Tibial nerve (tissue), 4 donors: ENCODE results near the gene STRBP. TPM values are rescaled to one million over a fixed set of nuclear protein-coding genes. Genes with fewer than 3 reads are reported as not detected.
"Not testable (repeated sequence)": the region's sequence is repeated elsewhere in the genome, so short reads cannot be mapped to it uniquely, and the experiment has no call there.

ENCODE experiments used
- DNase-seq, 2 donors: peaks; one replicate each; pipeline ENCODE4 v3.0.0-alpha.2; 2019; ENCODE audit warnings: low spot score in 2 of 2
- H3K27ac ChIP-seq, 4 donors: fragments of 200-600 bp; sonication (generic) in 3 of 4; one replicate each; pipeline ENCODE4 v1.5.1; 2017 to 2019; ENCODE audit warnings: mild to moderate bottlenecking in 1 of 4
- H3K27me3 ChIP-seq, 2 donors: fragments of 200-600 bp; sonication (generic) in 1 of 2; one replicate each; pipeline versions ENCODE4 v1.5.1 to v1.6.0; 2017 to 2019
- H3K36me3 ChIP-seq, 3 donors: fragments of 200-600 bp; sonication (generic); one replicate each; pipeline ENCODE4 v1.5.1; 2018 to 2019
- H3K4me1 ChIP-seq, 4 donors: fragments of 200-600 bp; sonication (generic) in 3 of 4; one replicate each; pipeline ENCODE4 v1.5.1; 2017 to 2019
- H3K4me3 ChIP-seq, 4 donors: fragments of 200-600 bp; sonication (generic) in 3 of 4; one replicate each; pipeline ENCODE4 v1.5.1; 2017 to 2019; ENCODE audit warnings: mild to moderate bottlenecking in 1 of 4, moderate library complexity in 1 of 4
- H3K9me3 ChIP-seq, 4 donors: fragments of 200-600 bp; sonication (generic) in 3 of 4; one replicate each; pipeline ENCODE4 v1.5.1; 2017 to 2019
- CTCF ChIP-seq, 5 experiments: fragments of 200-600 bp in 3 of 5; fragments of 450-650 bp in 2 of 5; sonication (generic) in 3 of 5; IDR thresholded peaks; one replicate each; pipeline ENCODE4 v1.5.1; 2016 to 2019; ENCODE audit warnings: antibody characterized with exemption in 5 of 5, mild to moderate bottlenecking in 3 of 5, moderate library complexity in 2 of 5
- EP300 ChIP-seq, 2 donors: sonication (generic); formaldehyde crosslinking; IDR thresholded peaks; one replicate each; pipeline ENCODE4 v1.6.1; 2017; ENCODE audit warnings: antibody characterized with exemption in 2 of 2, mild to moderate bottlenecking in 1 of 2
- POLR2A ChIP-seq, 2 donors: fragments of 450-650 bp; IDR thresholded peaks; one replicate each; pipeline ENCODE4 v1.6.1; 2017; ENCODE audit warnings: antibody characterized with exemption in 2 of 2, mild to moderate bottlenecking in 2 of 2, moderate library complexity in 2 of 2
- WGBS, 2 donors: methylation state at CpG; one replicate each; pipeline ENCODE4 v1.1.5; 2018; 5-methylcytosine and 5-hydroxymethylcytosine counted together
- total RNA-seq, 4 donors: library from RNA; depleted of rRNA; stranded (reverse); fragments of >200 nt; gene quantifications; one replicate each; pipeline ENCODE4 v1.1.0, GENCODE V29; 2016

The STRBP gene
- total RNA-seq, 4 donors from 2014 or later, result 3.5 to 20.4 (median 4.9) TPM

GRCh38 chr9:123191260-123191659 is 77.1 kb downstream of the STRBP start:
- no peak overlapping the region for H3K27ac ChIP-seq
- WGBS, 2 donors, result 44 to 52% methylated on average over 4 of the region's 4 CpGs
- H3K36me3 ChIP-seq, result no peaks in the 10 kb centered on the region

GRCh38 chr9:123187131-123187530 is 81.3 kb downstream of the STRBP start:
- TF ChIP-seq POLR2A (IDR thresholded peaks at IDR 0.05), result no peak
- no peak for TF ChIP-seq EP300 (IDR thresholded peaks at IDR 0.05)
- no peak for TF ChIP-seq CTCF (IDR thresholded peaks at IDR 0.05)
- Histone ChIP-seq H3K36me3 (no peaks in the 10 kb centered on the region), H3K4me1 (no peaks in the 10 kb centered on the region), H3K9me3 (peaks cover 0 to 4% (median 0%) of the 10 kb centered on the region in 4 donors), H3K27ac (no peak overlapping the region), H3K27me3 (no peaks in the 10 kb centered on the region), H3K4me3 (no peak overlapping the region)
- no peak for DNase-seq
- 100% methylated on average over 1 of the region's 1 CpG for WGBS, 2 donors

More at GRCh38 chr9:123191260-123191659, 77.1 kb downstream of the STRBP start:
- no peaks in the 10 kb centered on the region for H3K4me1 ChIP-seq
- no peaks in the 10 kb centered on the region for H3K27me3 ChIP-seq
- H3K9me3 ChIP-seq, result peaks cover 0 to 4% (median 0%) of the 10 kb centered on the region in 4 donors
- no peak for TF ChIP-seq EP300 (IDR thresholded peaks at IDR 0.05)
- no peak for TF ChIP-seq CTCF (IDR thresholded peaks at IDR 0.05)
- no peak for TF ChIP-seq POLR2A (IDR thresholded peaks at IDR 0.05)
- no peak for DNase-seq
- H3K4me3 ChIP-seq, result no peak overlapping the region

- H3K27me3 ChIP-seq, H3K4me3 ChIP-seq, DNase-seq, H3K27ac ChIP-seq, H3K36me3 ChIP-seq, H3K9me3 ChIP-seq, H3K4me1 ChIP-seq: not testable (repeated sequence)
- 97% methylated on average over 2 of the region's 2 CpGs for WGBS, 2 donors
Observed at GRCh38 chr9:123186029-123186428, 82.4 kb downstream of the STRBP start.

GRCh38 chr9:123176949-123177348 is 91.4 kb downstream of the STRBP start:
- no peak overlapping the region for H3K4me3 ChIP-seq
- H3K36me3 ChIP-seq, result no peaks in the 10 kb centered on the region
- H3K4me1 ChIP-seq, result no peaks in the 10 kb centered on the region
- H3K27me3 ChIP-seq, result no peaks in the 10 kb centered on the region
- no peaks in the 10 kb centered on the region for H3K9me3 ChIP-seq
- H3K27ac ChIP-seq, result no peak overlapping the region
- DNase-seq, result no peak
- TF ChIP-seq EP300 (IDR thresholded peaks at IDR 0.05), result no peak
- WGBS, 2 donors, result 97 to 100% methylated on average over 2 of the region's 2 CpGs

- Histone ChIP-seq H3K36me3 (no peaks in the 10 kb centered on the region), H3K9me3 (no peaks in the 10 kb centered on the region), H3K27me3 (no peaks in the 10 kb centered on the region), H3K4me1 (no peaks in the 10 kb centered on the region), H3K4me3 (no peak overlapping the region), H3K27ac (peak overlapping the region in 1 of 4 donors; percentile 21)
- WGBS, 2 donors, result 75 to 77% methylated on average over 4 of the region's 4 CpGs
- TF ChIP-seq EP300 (IDR thresholded peaks at IDR 0.05), result no peak
- no peak for TF ChIP-seq POLR2A (IDR thresholded peaks at IDR 0.05)
- no peak for TF ChIP-seq CTCF (IDR thresholded peaks at IDR 0.05)
- no peak for DNase-seq
Observed at GRCh38 chr9:123175854-123176629, 92.3 kb downstream of the STRBP start.

GRCh38 chr9:123174887-123175518 is 93.4 kb downstream of the STRBP start:
- Histone ChIP-seq H3K27me3 (no peaks in the 10 kb centered on the region), H3K4me3 (no peak overlapping the region), H3K36me3 (no peaks in the 10 kb centered on the region), H3K9me3 (no peaks in the 10 kb centered on the region), H3K4me1 (no peaks in the 10 kb centered on the region), H3K27ac (peak overlapping the region in 1 of 4 donors; percentile 21)
- no peak for DNase-seq
- TF ChIP-seq CTCF (IDR thresholded peaks at IDR 0.05) (no peak), EP300 (IDR thresholded peaks at IDR 0.05) (no peak), POLR2A (IDR thresholded peaks at IDR 0.05) (no peak)
- WGBS, 2 donors, result 90 to 94% methylated on average over 1 of the region's 1 CpG
